Uterus (tissue), 2 donors: ENCODE data around the gene EYS.

ENCODE experiments used
- POLR2A ChIP-seq, 2 donors: fragments of 450-650 bp; IDR thresholded peaks; one replicate each; pipeline ENCODE4 v1.6.1; 2016; ENCODE audit warnings: antibody characterized with exemption in 2 of 2, mild to moderate bottlenecking in 1 of 2, moderate library complexity in 1 of 2
- TF ChIP-seq, protein P1 (sequence below), 4 experiments: fragments of 200-600 bp in 2 of 4; fragments of 450-650 bp in 2 of 4; sonication (generic) in 2 of 4; IDR thresholded peaks; one replicate each; pipeline ENCODE4 v1.5.1; 2016 to 2019; ENCODE audit warnings: antibody characterized with exemption in 4 of 4, mild to moderate bottlenecking in 2 of 4, moderate library complexity in 1 of 4

DNA sequence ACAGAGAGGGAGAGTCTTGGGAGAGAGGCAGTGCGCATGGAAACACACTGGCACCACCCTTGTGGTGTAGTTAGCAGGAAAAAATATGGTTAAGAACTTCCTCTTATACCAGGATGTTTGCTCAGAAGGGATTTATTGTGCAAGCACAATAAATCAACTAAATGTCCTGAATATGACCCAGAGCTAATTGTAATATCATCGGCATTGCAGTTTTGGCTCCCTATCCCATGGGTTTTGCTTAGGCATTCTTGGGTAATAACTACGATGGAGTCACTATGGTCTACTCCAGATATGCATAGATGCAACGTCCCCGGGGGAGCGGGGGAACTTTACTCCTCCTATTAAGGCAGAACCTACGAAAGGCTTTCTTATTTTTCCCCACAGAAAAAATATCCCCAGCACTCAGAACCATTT lies 751.6 kb downstream of the EYS start:
- TF ChIP-seq, protein P1, sequence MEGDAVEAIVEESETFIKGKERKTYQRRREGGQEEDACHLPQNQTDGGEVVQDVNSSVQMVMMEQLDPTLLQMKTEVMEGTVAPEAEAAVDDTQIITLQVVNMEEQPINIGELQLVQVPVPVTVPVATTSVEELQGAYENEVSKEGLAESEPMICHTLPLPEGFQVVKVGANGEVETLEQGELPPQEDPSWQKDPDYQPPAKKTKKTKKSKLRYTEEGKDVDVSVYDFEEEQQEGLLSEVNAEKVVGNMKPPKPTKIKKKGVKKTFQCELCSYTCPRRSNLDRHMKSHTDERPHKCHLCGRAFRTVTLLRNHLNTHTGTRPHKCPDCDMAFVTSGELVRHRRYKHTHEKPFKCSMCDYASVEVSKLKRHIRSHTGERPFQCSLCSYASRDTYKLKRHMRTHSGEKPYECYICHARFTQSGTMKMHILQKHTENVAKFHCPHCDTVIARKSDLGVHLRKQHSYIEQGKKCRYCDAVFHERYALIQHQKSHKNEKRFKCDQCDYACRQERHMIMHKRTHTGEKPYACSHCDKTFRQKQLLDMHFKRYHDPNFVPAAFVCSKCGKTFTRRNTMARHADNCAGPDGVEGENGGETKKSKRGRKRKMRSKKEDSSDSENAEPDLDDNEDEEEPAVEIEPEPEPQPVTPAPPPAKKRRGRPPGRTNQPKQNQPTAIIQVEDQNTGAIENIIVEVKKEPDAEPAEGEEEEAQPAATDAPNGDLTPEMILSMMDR (IDR thresholded peaks at IDR 0.05) = no peak
- no peak for TF ChIP-seq POLR2A (IDR thresholded peaks at IDR 0.05)
